Common myeloid progenitor, CD34-positive (primary cell): ENCODE results near the gene ZNF511.

Experiments
- CTCF ChIA-PET: fragments of 350-600 bp; sonication (Branson Sonifier 250); formaldehyde crosslinking; loops from one replicate; lab custom pipeline; 2021; ENCODE audit warnings: antibody characterized with exemption; lab: Charles Lee
- POLR2A ChIA-PET: fragments of 350-600 bp; sonication (Branson Sonifier 250); formaldehyde crosslinking; loops from one replicate; lab custom pipeline; 2021; ENCODE audit warnings: antibody characterized with exemption; lab: Charles Lee
- DNase-seq, 3 donors: peaks; one replicate each; pipeline versions ENCODE4 v3.0.0 to v3.0.0-alpha.2; 2013
- H3K27ac ChIP-seq, 2 experiments: 1 replicate in 1 of 2; 2 replicates in 1 of 2; pipeline ENCODE4 v1.7.0; 2013; ENCODE audit warnings: inconsistent platforms in 2 of 2, low read length in 2 of 2, mild to moderate bottlenecking in 2 of 2, low read depth in 1 of 2, moderate library complexity in 1 of 2; ENCODE audit not compliant: severe bottlenecking in 2 of 2, insufficient read depth in 1 of 2, poor library complexity in 1 of 2
- H3K27me3 ChIP-seq, 5 experiments: replicated peaks in 2 of 5; 1 replicate in 3 of 5; 2 replicates in 2 of 5; pipeline versions ENCODE4 v1.6.1 to v1.7.0; 2013; ENCODE audit warnings: low read length in 4 of 5, mild to moderate bottlenecking in 2 of 5, moderate library complexity in 2 of 5, inconsistent platforms in 1 of 5; ENCODE audit not compliant: insufficient read depth in 5 of 5, control insufficient read depth in 4 of 5
- H3K36me3 ChIP-seq, 4 experiments: 1 replicate in 2 of 4; 2 replicates in 2 of 4; pipeline versions ENCODE4 v1.6.1 to v1.7.0; 2013; ENCODE audit warnings: low read length in 3 of 4, control low read depth in 1 of 4, mild to moderate bottlenecking in 1 of 4; ENCODE audit not compliant: control insufficient read depth in 4 of 4, insufficient read depth in 4 of 4
- H3K4me1 ChIP-seq, 4 experiments: 1 replicate in 3 of 4; 2 replicates in 1 of 4; pipeline versions ENCODE4 v1.6.1 to v1.7.1; 2013; ENCODE audit warnings: low read length in 3 of 4, mild to moderate bottlenecking in 3 of 4, control low read depth in 1 of 4, inconsistent platforms in 1 of 4, moderate library complexity in 1 of 4; ENCODE audit not compliant: control insufficient read depth in 4 of 4, insufficient read depth in 4 of 4; ENCODE audit errors: control extremely low read depth in 1 of 4
- H3K4me3 ChIP-seq, 7 experiments: 1 replicate in 4 of 7; 2 replicates in 3 of 7; pipeline versions ENCODE4 v1.5.1 to v1.7.0; 2013; ENCODE audit warnings: mild to moderate bottlenecking in 7 of 7, low read length in 6 of 7, moderate library complexity in 6 of 7, inconsistent platforms in 2 of 7, low read depth in 2 of 7, control low read depth in 1 of 7; ENCODE audit not compliant: insufficient read depth in 4 of 7, control insufficient read depth in 1 of 7; ENCODE audit errors: extremely low read depth in 1 of 7
- H3K9me3 ChIP-seq, 5 experiments: 1 replicate in 4 of 5; 2 replicates in 1 of 5; pipeline versions ENCODE4 v1.6.1 to v1.7.1; 2013; ENCODE audit warnings: low read length in 4 of 5, mild to moderate bottlenecking in 2 of 5, inconsistent platforms in 1 of 5, low read depth in 1 of 5, moderate library complexity in 1 of 5; ENCODE audit not compliant: control insufficient read depth in 4 of 5, insufficient read depth in 2 of 5; ENCODE audit errors: control extremely low read depth in 1 of 5
- WGBS: methylation state at CpG from one replicate; pipeline ENCODE4 v1.1.5; 2013; ENCODE audit not compliant: insufficient coverage; 5-methylcytosine and 5-hydroxymethylcytosine counted together

Gene ZNF511

DNA sequence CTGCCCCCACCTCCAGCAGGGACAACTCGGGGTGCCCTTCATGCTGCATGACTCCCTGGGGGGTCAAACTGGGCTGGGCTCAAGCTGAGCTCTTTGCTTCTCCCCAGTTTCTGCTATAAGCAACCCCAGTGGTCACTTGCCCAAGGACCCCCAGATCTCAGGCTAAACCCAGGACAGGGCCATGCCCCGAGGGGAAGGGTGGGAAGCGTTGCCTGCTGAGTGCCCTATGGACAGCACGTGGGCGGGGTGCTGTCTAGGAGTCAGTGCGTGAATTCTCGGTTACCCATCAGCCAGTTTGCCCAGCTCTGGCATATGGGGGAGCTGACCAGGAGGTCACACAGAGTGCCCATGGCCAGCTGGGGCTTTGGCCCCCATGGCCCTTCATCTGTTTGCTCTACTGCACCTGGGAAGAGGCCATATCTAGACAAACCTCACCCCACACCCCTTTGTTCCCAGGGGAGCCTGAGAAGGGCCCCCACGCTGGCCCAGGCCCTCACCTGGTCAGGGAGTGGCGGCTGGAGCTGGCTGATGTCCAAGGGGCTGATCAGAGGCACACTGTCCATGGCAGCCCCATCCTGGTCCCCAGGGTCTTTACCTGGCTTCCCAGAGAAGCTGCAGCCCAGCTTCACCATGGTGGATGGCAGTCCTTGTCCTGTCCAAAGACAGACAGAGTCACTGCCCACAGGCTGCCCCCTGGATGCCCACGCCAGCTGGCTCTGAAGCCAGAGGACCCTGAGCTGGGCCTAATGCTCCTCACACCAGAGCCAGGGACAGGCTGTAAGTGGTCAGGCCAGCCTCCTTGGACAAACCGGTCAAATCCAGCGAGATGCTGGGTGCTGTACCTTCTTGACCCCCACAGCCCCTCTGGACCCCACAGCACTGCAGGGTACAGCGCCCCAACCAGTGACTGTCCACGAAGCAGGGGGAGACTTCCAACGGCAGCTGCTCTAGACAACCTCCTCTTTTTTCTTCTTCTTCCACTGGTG is 19.9 kb downstream of the ZNF511 start:
- WGBS = 90% methylated on average over 14 of the region's 15 CpGs
- no peak overlapping the region for H3K27ac ChIP-seq
- H3K4me3 ChIP-seq = no peak overlapping the region
- no peaks in the 10 kb centered on the region for H3K9me3 ChIP-seq
- peaks cover 12 to 83% (median 45%) of the 10 kb centered on the region in 5 experiments for H3K27me3 ChIP-seq
- POLR2A ChIA-PET = interaction anchor here (0.6 kb wide), 1 partner anchor 62 kb away, joined by 7 read pairs; no protein-coding TSS in a partner anchor
- no peaks in the 10 kb centered on the region for H3K36me3 ChIP-seq
- peaks cover 0 to 24% (median 11%) of the 10 kb centered on the region in 4 experiments for H3K4me1 ChIP-seq
- DNase-seq = no peak
- CTCF ChIA-PET = interaction anchor here (0.6 to 2.7 kb wide), 33 partner anchors 8 to 280 kb away, joined by 3 to 14 read pairs (median 3); partner anchors contain the start of genes FUOM and PRAP1

DNA sequence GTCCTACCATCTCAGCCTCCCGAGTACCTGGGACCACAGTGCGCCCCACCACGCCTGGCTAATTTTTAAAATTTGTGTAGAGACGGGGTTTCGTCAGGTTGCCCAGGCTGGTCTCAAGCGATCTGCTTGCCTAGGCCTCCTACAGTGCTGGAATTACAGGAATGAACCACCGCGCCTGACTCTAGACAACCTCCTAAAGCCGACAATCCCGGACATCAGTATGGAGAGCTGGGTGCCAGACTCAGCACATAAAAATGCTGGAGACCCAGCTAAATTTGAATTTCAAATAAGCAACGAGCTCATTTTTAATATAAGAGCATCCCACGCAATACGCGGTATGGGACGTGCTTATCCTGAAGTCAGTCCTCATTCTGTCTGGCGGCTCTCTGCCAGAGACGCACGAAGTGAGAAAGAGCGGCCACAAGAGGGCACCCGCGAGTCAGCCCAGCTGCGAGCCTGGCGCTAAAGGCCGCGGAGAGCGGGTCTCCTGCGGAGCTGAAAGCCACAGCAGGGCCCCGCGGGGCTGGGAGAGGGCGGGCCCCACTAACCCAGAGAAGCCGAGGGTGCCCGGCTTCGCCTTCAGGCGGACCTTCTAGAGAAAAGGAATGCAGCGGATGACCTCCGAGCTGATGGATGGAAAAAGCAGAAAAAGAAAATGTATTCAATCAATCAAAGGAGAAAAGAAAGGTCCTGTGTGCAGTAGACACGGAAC is 20.9 kb downstream of the ZNF511 start:
- ChIA-PET POLR2A (no interaction called here), CTCF (interaction anchor here (0.6 to 2.7 kb wide), 29 partner anchors 9 to 279 kb away, joined by 3 to 14 read pairs (median 4); partner anchors contain the start of genes FUOM and PRAP1)
- Histone ChIP-seq H3K27ac (no peak overlapping the region), H3K4me3 (peak overlapping the region in 1 of 7 experiments; percentile 26), H3K27me3 (peaks cover 12 to 91% (median 46%) of the 10 kb centered on the region in 5 experiments), H3K9me3 (peaks cover 0 to 4% (median 4%) of the 10 kb centered on the region in 5 experiments), H3K36me3 (no peaks in the 10 kb centered on the region), H3K4me1 (peaks cover 0 to 21% (median 11%) of the 10 kb centered on the region in 4 experiments)
- WGBS = 8% methylated on average over 34 of the region's 37 CpGs
- peak; percentile 83 to 89 (median 83) for DNase-seq

DNA sequence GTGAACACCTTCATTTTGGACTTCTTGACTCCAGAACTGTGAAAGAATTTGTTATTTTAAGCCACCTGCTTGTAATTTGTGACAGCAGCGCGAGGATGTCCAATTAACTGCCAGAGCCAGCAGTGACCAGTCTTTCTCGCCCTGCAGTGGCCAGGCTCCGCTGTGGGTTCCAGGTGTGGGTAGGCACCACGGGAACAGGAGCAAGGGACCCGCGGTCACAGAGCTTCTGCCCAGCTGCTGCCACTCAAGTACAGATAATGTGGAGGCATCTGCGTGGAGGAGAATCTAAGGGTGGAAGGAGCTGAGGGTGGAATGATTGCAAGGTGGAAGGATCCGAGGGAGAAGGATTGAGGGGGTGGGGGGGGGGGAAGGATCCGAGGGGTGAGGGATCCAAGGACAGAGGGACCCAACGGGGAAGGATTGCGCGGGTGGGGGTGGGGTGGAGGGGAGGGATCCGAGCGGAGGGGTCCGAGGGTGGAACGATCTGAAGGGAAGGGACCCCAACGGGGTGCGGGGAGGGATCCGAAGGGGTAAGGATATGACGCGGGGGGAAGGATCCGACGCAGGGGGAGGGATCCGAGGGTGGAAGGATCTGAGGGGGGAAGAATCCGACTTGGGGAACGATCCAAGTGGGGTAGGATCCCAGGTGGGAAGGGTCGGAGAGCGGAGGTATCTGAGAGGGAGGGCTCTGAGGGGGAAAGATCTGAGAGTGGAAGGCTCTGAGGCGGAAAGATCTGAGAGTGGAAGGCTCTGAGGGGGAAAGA is 24.4 kb downstream of the ZNF511 start:
- Histone ChIP-seq H3K4me1 (peaks cover 0 to 35% (median 26%) of the 10 kb centered on the region in 4 experiments), H3K4me3 (no peak overlapping the region), H3K36me3 (no peaks in the 10 kb centered on the region), H3K27me3 (peaks cover 6 to 91% (median 42%) of the 10 kb centered on the region in 5 experiments), H3K9me3 (peaks cover 0 to 6% (median 4%) of the 10 kb centered on the region in 5 experiments), H3K27ac (no peak overlapping the region)
- ChIA-PET CTCF (no interaction called here), POLR2A (no interaction called here)
- 80% methylated on average over 20 of the region's 30 CpGs for WGBS
- no peak for DNase-seq

DNA sequence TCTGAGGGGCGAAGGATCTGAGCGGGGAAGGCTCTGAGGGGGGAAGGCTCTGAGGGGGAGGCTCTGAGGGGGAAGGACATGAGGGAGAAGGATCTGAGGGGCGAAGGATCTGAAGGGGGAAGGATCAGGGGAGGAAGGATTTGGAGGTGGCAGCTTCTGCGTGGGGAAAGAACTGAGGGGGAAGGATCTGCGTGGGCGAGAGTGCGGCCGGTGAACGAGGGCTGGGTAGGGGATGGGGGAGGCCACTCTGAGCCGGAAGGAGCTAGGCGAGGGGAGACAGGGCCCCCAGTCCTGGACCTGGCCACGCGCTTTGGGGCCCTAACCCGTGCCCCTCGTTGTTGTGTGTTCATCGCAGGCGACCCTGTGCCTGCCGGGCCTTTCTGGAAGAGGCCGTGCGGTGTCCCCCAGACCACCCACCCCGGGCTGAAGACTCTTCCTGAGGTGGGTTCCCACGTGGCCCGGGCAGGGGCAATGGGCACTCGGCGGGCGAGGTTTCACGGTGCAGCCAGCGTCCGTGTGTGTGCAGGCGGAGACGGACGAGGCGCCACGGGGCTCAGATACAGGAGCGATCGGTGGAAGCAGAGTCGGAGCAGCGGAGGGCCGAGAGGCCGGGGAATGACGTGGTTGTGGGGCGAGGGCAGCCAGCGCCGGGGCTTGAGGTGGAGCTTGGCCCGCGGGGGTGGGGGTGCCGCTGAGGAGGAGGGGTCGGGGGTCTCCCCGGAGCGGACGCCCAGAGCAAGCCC is 26.0 kb downstream of the ZNF511 start:
- CTCF ChIA-PET = no interaction called here
- Histone ChIP-seq H3K9me3 (peaks cover 0 to 6% (median 4%) of the 10 kb centered on the region in 5 experiments), H3K4me3 (peak overlapping the region in 4 of 7 experiments; percentile 10 to 60 (median 56)), H3K27ac (no peak overlapping the region), H3K27me3 (peaks cover 6 to 90% (median 32%) of the 10 kb centered on the region in 5 experiments), H3K36me3 (no peaks in the 10 kb centered on the region), H3K4me1 (peaks cover 0 to 35% (median 26%) of the 10 kb centered on the region in 4 experiments)
- peak in 2 of 3 donors; percentile 22 to 43 for DNase-seq
- 21% methylated on average over 44 of the region's 51 CpGs for WGBS
- POLR2A ChIA-PET = no interaction called here

DNA sequence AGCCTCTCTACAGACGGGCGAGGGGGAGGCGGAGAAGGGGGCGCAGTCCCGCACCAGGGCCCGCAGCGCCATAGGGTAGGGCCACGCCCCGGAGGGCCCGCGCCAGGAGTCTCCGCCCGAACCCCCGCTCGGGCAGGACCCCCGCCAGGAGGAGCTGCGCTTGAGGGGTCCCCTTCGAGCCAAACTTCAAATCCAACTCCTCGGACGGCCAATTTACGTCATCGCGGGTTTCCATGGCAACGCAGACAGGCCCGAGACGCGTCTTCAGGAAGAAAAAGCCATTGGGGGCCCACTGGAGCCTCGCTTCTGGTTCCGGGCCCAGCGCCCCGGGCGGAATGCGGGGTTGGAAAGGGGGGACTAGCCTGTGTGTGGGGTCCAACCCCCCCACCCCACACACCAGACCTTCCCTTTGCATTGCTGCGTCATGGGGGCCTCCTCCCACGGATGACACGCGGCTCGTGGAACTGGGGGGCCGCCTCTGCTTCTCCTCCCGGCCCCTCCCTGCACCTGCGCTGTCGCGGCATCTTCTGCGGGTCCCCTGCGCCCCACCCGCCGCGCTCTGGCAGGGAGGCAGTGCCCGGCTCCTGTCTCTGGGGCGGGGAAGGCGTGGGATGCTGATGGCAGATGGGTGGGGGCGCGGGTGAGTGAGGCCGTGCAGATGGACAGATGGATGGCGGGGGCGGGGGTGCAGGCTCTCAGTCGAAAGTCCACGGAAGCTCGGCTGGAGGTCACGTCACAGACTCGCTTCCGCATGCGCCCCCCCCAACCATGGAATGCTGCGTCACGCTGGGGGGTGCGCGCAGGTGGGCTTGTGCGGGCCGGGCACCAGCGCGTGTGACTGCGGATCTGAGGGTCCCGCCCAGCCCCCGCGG is 26.8 kb downstream of the ZNF511 start:
- peaks cover 0 to 6% (median 4%) of the 10 kb centered on the region in 5 experiments for H3K9me3 ChIP-seq
- WGBS = 1% methylated on average over 44 of the region's 75 CpGs
- ChIA-PET POLR2A (interaction anchor here (1.4 kb wide), 1 partner anchor 38 kb away, joined by 3 read pairs; the partner anchor contains the start of gene ECHS1), CTCF (no interaction called here)
- peak; percentile 92 for DNase-seq
- peak overlapping the region in 6 of 7 experiments; percentile 5 to 60 (median 33) for H3K4me3 ChIP-seq
- peaks cover 6 to 92% (median 30%) of the 10 kb centered on the region in 5 experiments for H3K27me3 ChIP-seq
- H3K36me3 ChIP-seq = no peaks in the 10 kb centered on the region
- H3K27ac ChIP-seq = no peak overlapping the region
- peaks cover 0 to 32% (median 26%) of the 10 kb centered on the region in 4 experiments for H3K4me1 ChIP-seq
